Kidney (tissue), 14 donors: ENCODE measurements around the gene GIT1. TPM values are rescaled to one million over a fixed set of nuclear protein-coding genes. Genes with fewer than 3 reads are reported as not detected.
A peak's percentile ranks its signal among the peaks of the same experiment; 100 is the strongest.

Source experiments
- DNase-seq, 5 donors: peaks; one replicate each; pipeline ENCODE4 v3.0.0-alpha.2; 2013 to 2020
- FAIRE-seq: peaks from 2 replicates; lab custom pipeline; 2012; peaks lifted over from hg19 to GRCh38; lab: Jason Lieb, UNC
- H3K27ac ChIP-seq, 2 donors: one replicate each; pipeline ENCODE4 v1.7.0; 2013; ENCODE audit warnings: low read depth in 2 of 2, low read length in 2 of 2, inconsistent platforms in 1 of 2
- H3K27me3 ChIP-seq: one replicate; pipeline ENCODE4 v1.7.1; 2013; ENCODE audit warnings: low read length, inconsistent platforms; ENCODE audit not compliant: control insufficient read depth, insufficient read depth
- H3K36me3 ChIP-seq, 3 donors: one replicate each; pipeline versions ENCODE4 v1.7.0 to v1.7.1; 2013; ENCODE audit warnings: low read length in 3 of 3, control low read depth in 1 of 3, inconsistent platforms in 1 of 3; ENCODE audit not compliant: insufficient read depth in 3 of 3, control insufficient read depth in 2 of 3
- H3K4me1 ChIP-seq, 3 donors: one replicate each; pipeline versions ENCODE4 v1.7.0 to v1.7.1; 2013; ENCODE audit warnings: low read length in 3 of 3, inconsistent platforms in 1 of 3, low read depth in 1 of 3; ENCODE audit not compliant: control insufficient read depth in 2 of 3, insufficient read depth in 2 of 3
- H3K4me3 ChIP-seq, 3 donors: one replicate each; pipeline versions ENCODE4 v1.7.0 to v1.8.1; 2013; ENCODE audit warnings: low read length in 3 of 3, control low read depth in 1 of 3, inconsistent platforms in 1 of 3
- H3K9ac ChIP-seq, 3 donors: one replicate each; pipeline versions ENCODE4 v1.7.0 to v1.7.1; 2013; ENCODE audit warnings: low read length in 3 of 3, control low read depth in 1 of 3, inconsistent platforms in 1 of 3
- H3K9me3 ChIP-seq, 3 donors: one replicate each; pipeline versions ENCODE4 v1.7.0 to v1.7.1; 2013; ENCODE audit warnings: low read length in 3 of 3, control low read depth in 1 of 3, inconsistent platforms in 1 of 3; ENCODE audit not compliant: control insufficient read depth in 2 of 3, insufficient read depth in 1 of 3
- intact Hi-C: fragments of 100-400 bp; cut with DNase I; formaldehyde crosslinking; loops from one replicate; pipeline ENCODE4 v1.11.1; 2022
- polyA plus RNA-seq: library from polyadenylated mRNA; stranded (reverse); fragments of 350-450 nt; fragmentation: Illumina TruSeq; extraction: RNeasy Lipid Tissue Mini Kit (QIAGEN cat#74804); gene quantifications from one replicate; pipeline ENCODE4 v1.2.3, GENCODE V29; 2014; ENCODE audit warnings: low read depth, low replicate concordance; ENCODE audit not compliant: insufficient read depth
- total RNA-seq: library from RNA; stranded (reverse); fragmentation: NEBNext Ultra II Directional; extraction: Animal tissue kit (Norgen Biotek cat#: 25700); gene quantifications from one replicate; pipeline ENCODE4 v1.2.1, GENCODE V29; 2021
- TF ChIP-seq, protein P1 (sequence below): IDR thresholded peaks from 3 replicates; pipeline ENCODE4 v1.5.1; 2012; ENCODE audit warnings: mild to moderate bottlenecking, moderate library complexity, borderline replicate concordance; ENCODE audit not compliant: insufficient read depth; ENCODE audit errors: extremely low read depth
- donor health status: control.
- donor health status: control.
- donor health status: control.
- donor health status: control.
- donor health status: control.
- donor health status: DM: yes; HTN: yes; CAD: no.
- donor health status: Normal renal cell carcinoma (clear cell type).

GIT1 gene
- total and polyA plus RNA-seq, 2 donors from 2014 or later: 21.4 to 41.9 TPM

DNA sequence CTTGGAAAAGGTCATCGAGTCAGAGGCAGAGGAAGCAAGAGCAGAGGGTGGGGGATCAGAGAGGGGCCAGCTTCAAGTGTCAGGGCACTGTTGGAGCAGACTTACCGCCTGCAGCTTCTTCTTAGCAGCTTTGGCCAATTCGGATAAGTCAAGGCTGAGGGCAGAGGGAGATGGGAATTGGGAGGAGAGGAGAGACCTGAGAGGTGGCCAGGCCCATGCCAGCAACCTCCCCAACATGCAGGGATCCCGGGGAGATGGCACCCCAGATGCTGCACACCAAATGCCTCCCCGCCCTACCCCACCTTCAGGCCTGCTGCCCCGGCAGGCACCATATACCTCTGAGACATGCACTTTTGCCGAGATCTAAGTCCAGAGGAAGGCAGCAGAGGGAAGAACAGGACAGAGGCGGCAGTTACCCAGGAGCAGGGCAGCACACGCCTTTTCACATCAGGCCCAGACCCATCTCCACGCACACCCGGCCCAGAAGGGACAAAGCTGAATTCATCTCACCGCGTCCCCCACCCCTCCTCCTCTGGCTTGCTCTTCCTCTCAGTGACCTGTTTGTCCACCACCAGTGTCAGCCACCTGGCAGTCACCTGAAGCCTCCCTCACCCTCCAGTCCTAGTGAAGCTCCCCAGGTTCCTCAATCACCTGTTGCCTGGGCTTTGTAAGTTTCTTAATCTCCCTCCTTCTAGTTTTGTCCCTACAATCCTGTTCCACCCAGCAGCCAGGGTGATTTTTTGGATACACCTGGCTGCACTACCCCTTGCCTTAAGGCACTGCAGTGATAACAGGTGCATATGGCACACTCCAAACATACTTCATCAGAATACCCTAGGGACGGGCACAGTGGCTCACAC, 10.6 kb downstream of the GIT1 start:
- peaks cover 0 to 3% (median 3%) of the 10 kb centered on the region in 3 donors for H3K4me1 ChIP-seq
- DNase-seq (peak in 1 of 5 donors; percentile 35), FAIRE-seq (no peak)
- peaks cover 0 to 19% (median 18%) of the 10 kb centered on the region in 3 donors for H3K36me3 ChIP-seq
- no peak overlapping the region for H3K4me3 ChIP-seq
- intact Hi-C loops: no loop called here
- TF ChIP-seq, protein P1, sequence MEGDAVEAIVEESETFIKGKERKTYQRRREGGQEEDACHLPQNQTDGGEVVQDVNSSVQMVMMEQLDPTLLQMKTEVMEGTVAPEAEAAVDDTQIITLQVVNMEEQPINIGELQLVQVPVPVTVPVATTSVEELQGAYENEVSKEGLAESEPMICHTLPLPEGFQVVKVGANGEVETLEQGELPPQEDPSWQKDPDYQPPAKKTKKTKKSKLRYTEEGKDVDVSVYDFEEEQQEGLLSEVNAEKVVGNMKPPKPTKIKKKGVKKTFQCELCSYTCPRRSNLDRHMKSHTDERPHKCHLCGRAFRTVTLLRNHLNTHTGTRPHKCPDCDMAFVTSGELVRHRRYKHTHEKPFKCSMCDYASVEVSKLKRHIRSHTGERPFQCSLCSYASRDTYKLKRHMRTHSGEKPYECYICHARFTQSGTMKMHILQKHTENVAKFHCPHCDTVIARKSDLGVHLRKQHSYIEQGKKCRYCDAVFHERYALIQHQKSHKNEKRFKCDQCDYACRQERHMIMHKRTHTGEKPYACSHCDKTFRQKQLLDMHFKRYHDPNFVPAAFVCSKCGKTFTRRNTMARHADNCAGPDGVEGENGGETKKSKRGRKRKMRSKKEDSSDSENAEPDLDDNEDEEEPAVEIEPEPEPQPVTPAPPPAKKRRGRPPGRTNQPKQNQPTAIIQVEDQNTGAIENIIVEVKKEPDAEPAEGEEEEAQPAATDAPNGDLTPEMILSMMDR: no peak
- H3K27ac ChIP-seq: no peak overlapping the region
- H3K9ac ChIP-seq: no peak overlapping the region
- no peaks in the 10 kb centered on the region for H3K9me3 ChIP-seq
- no peaks in the 10 kb centered on the region for H3K27me3 ChIP-seq

- intact Hi-C loops: no loop called here
- DNase-seq: peak in 2 of 5 donors; percentile 57 to 58
- Histone ChIP-seq H3K36me3 (peaks cover 0 to 19% (median 18%) of the 10 kb centered on the region in 3 donors), H3K4me1 (peaks cover 0 to 3% (median 2%) of the 10 kb centered on the region in 3 donors), H3K9ac (no peak overlapping the region), H3K27ac (no peak overlapping the region), H3K9me3 (no peaks in the 10 kb centered on the region), H3K4me3 (no peak overlapping the region), H3K27me3 (no peaks in the 10 kb centered on the region)
- TF ChIP-seq, protein P1: no peak
- FAIRE-seq: no peak
Measured at GRCh38 chr17:29577385-29578211, 11.8 kb downstream of the GIT1 start.

- peak in 3 of 5 donors; percentile 36 to 63 (median 38) for DNase-seq
- H3K4me3 ChIP-seq: no peak overlapping the region
- H3K27me3 ChIP-seq: no peaks in the 10 kb centered on the region
- FAIRE-seq: no peak
- peaks cover 0 to 3% (median 2%) of the 10 kb centered on the region in 3 donors for H3K4me1 ChIP-seq
- peaks cover 0 to 19% (median 13%) of the 10 kb centered on the region in 3 donors for H3K36me3 ChIP-seq
- intact Hi-C loops: no loop called here
- H3K9me3 ChIP-seq: no peaks in the 10 kb centered on the region
- TF ChIP-seq, protein P1: no peak
- H3K9ac ChIP-seq: no peak overlapping the region
- H3K27ac ChIP-seq: no peak overlapping the region
Measured at GRCh38 chr17:29577001-29577370, 12.5 kb downstream of the GIT1 start.
